HEK293T (cell line): ENCODE measurements around the gene ARHGAP5.

Source experiments
- ARNT ChIP-seq: fragments of 450-650 bp; IDR thresholded peaks from 2 replicates; pipeline ENCODE4 v1.6.1; 2017; ENCODE audit warnings: mild to moderate bottlenecking
- BHLHE40 ChIP-seq: fragments of 450-650 bp; IDR thresholded peaks from 2 replicates; pipeline ENCODE4 v1.6.1; 2016; ENCODE audit warnings: mild to moderate bottlenecking, moderate library complexity, borderline replicate concordance
- FOXK2 ChIP-seq: fragments of 450-650 bp; IDR thresholded peaks from 2 replicates; pipeline ENCODE4 v1.6.1; 2016; ENCODE audit warnings: mild to moderate bottlenecking
- HDGF ChIP-seq: fragments of 450-650 bp; IDR thresholded peaks from 2 replicates; pipeline ENCODE4 v1.6.1; 2017; ENCODE audit warnings: antibody characterized with exemption, borderline replicate concordance
- SP1 ChIP-seq: fragments of 450-650 bp; IDR thresholded peaks from 2 replicates; pipeline ENCODE4 v1.6.1; 2017
- SUZ12 ChIP-seq: fragments of 450-650 bp; IDR thresholded peaks from 2 replicates; pipeline ENCODE4 v1.6.1; 2016; ENCODE audit warnings: mild to moderate bottlenecking
- ZNF384 ChIP-seq: fragments of 450-650 bp; IDR thresholded peaks from 2 replicates; pipeline ENCODE4 v1.6.1; 2016

GRCh38 chr14:32142754-32143437 lies 65.8 kb downstream of the ARHGAP5 start:
- TF ChIP-seq SUZ12: no peak
- TF ChIP-seq BHLHE40: no peak
- TF ChIP-seq SP1: no peak
- no peak for TF ChIP-seq FOXK2
- no peak for TF ChIP-seq ZNF384
- TF ChIP-seq ARNT: no peak
- no peak for TF ChIP-seq HDGF
